IMR-90 (cell line): ENCODE measurements around the gene SDHB. TPM values are rescaled to one million over a fixed set of nuclear protein-coding genes. Genes with fewer than 3 reads are reported as not detected.
A peak's percentile ranks its signal among the peaks of the same experiment; 100 is the strongest.

Source experiments
- ATAC-seq: fragments of 200-7000 bp; cut with Tn5 transposase; 2 replicates; pipeline ENCODE4 v1.9.1; 2020; ENCODE audit warnings: low read depth, mild to moderate bottlenecking, moderate library complexity
- BruUV-seq: library from RNA; stranded (reverse); fragments of 400-500 nt; replicated peaks from 2 replicates; lab custom pipeline; 2021; lab: Mats Ljungman, UMichigan
- CTCF ChIA-PET: fragments of 300-600 bp; formaldehyde crosslinking; extraction: SDS; loops from one replicate; lab custom pipeline; 2021; ENCODE audit warnings: antibody characterized with exemption; lab: Yijun Ruan, JAX
- POLR2A ChIA-PET: fragments of 300-600 bp; sonication (Branson Sonifier 250); formaldehyde crosslinking; loops from one replicate; lab custom pipeline; 2022; ENCODE audit warnings: antibody characterized with exemption; ENCODE audit not compliant: unreplicated experiment; lab: Charles Lee
- DNase-seq: peaks from one replicate; pipeline ENCODE4 v3.0.0; 2013
- H2AFZ ChIP-seq: replicated peaks from 2 replicates; pipeline ENCODE3; 2013; ENCODE audit warnings: low read length, mild to moderate bottlenecking; ENCODE audit not compliant: poor library complexity
- H2AK5ac ChIP-seq: 2 replicates; pipeline ENCODE4 v1.6.1; 2013; ENCODE audit warnings: low read depth, low read length, inconsistent platforms
- H2AK9ac ChIP-seq: replicated peaks from 2 replicates; pipeline ENCODE3; 2013; ENCODE audit warnings: mild to moderate bottlenecking, low read depth, low read length, moderate library complexity; ENCODE audit not compliant: poor library complexity
- H2BK120ac ChIP-seq: 2 replicates; pipeline ENCODE4 v1.6.1; 2013; ENCODE audit warnings: low read depth, low read length, inconsistent platforms
- H2BK15ac ChIP-seq: 3 replicates; pipeline ENCODE4 v1.6.1; 2013; ENCODE audit warnings: low read depth, low read length, inconsistent platforms
- H2BK20ac ChIP-seq: 2 replicates; pipeline ENCODE4 v1.6.1; 2013; ENCODE audit warnings: low read depth, mild to moderate bottlenecking, inconsistent platforms, low read length, moderate library complexity
- H2BK5ac ChIP-seq: 2 replicates; pipeline ENCODE4 v1.6.1; 2013; ENCODE audit warnings: mild to moderate bottlenecking, low read depth, low read length, inconsistent platforms; ENCODE audit not compliant: poor library complexity, severe bottlenecking
- H3K14ac ChIP-seq: replicated peaks from 2 replicates; pipeline ENCODE4 v1.6.1; 2013; ENCODE audit warnings: low read depth, low read length, inconsistent platforms
- H3K18ac ChIP-seq: 2 replicates; pipeline ENCODE4 v1.6.1; 2013; ENCODE audit warnings: low read depth, low read length, control low read depth
- H3K23ac ChIP-seq: 2 replicates; pipeline ENCODE4 v1.6.1; 2013; ENCODE audit warnings: low read depth, low read length, inconsistent platforms
- H3K27ac ChIP-seq: 2 replicates; pipeline ENCODE4 v1.5.1; 2013; ENCODE audit warnings: mild to moderate bottlenecking, control low read depth, low read length; ENCODE audit not compliant: insufficient read depth
- H3K27me3 ChIP-seq: 2 replicates; pipeline ENCODE4 v1.6.1; 2013; ENCODE audit warnings: low read length; ENCODE audit not compliant: control insufficient read depth, insufficient read depth
- H3K36me3 ChIP-seq: 2 replicates; pipeline ENCODE4 v1.6.1; 2013; ENCODE audit warnings: low read length, mixed read lengths; ENCODE audit not compliant: control insufficient read depth, insufficient read depth
- H3K4ac ChIP-seq: 2 replicates; pipeline ENCODE4 v1.6.1; 2013; ENCODE audit warnings: low read depth, low read length, inconsistent platforms
- H3K4me1 ChIP-seq: 2 replicates; pipeline ENCODE4 v1.6.1; 2013; ENCODE audit warnings: low read length, mixed read lengths; ENCODE audit not compliant: control insufficient read depth, insufficient read depth
- H3K4me2 ChIP-seq: 2 replicates; pipeline ENCODE4 v1.6.1; 2013; ENCODE audit warnings: low read depth, mild to moderate bottlenecking, control low read depth, low read length, moderate library complexity
- H3K4me3 ChIP-seq: 2 replicates; pipeline ENCODE4 v1.5.1; 2013; ENCODE audit warnings: low read depth, mild to moderate bottlenecking, control low read depth, low read length, moderate library complexity; ENCODE audit not compliant: insufficient read depth
- H3K56ac ChIP-seq: 2 replicates; pipeline ENCODE4 v1.6.1; 2013; ENCODE audit warnings: low read length, inconsistent platforms; ENCODE audit not compliant: insufficient read depth; ENCODE audit errors: extremely low read depth
- H3K79me1 ChIP-seq, 2 experiments: 2 replicates each; pipeline ENCODE4 v1.6.1; 2013; ENCODE audit warnings: low read length in 2 of 2, inconsistent platforms in 1 of 2, low read depth in 1 of 2
- H3K9ac ChIP-seq: 2 replicates; pipeline ENCODE4 v1.6.1; 2013; ENCODE audit warnings: low read depth, low read length, control low read depth
- H3K9me1 ChIP-seq: 2 replicates; pipeline ENCODE4 v1.6.1; 2013; ENCODE audit warnings: low read length, inconsistent platforms; ENCODE audit not compliant: insufficient read depth
- H3K9me3 ChIP-seq: 2 replicates; pipeline ENCODE4 v1.6.1; 2013; ENCODE audit warnings: low read length; ENCODE audit not compliant: control insufficient read depth, insufficient read depth
- H4K20me1 ChIP-seq: 2 replicates; pipeline ENCODE4 v1.6.1; 2013; ENCODE audit warnings: low read length, inconsistent platforms; ENCODE audit not compliant: insufficient read depth
- H4K5ac ChIP-seq: 2 replicates; pipeline ENCODE4 v1.6.1; 2013; ENCODE audit warnings: mild to moderate bottlenecking, low read depth, low read length, control low read depth
- H4K8ac ChIP-seq, 2 experiments: 2 replicates each; pipeline ENCODE4 v1.6.1; 2013; ENCODE audit warnings: low read depth in 2 of 2, low read length in 2 of 2, control low read depth in 1 of 2, inconsistent platforms in 1 of 2
- H4K91ac ChIP-seq: 2 replicates; pipeline ENCODE4 v1.6.1; 2013; ENCODE audit warnings: low read depth, low read length, inconsistent platforms; ENCODE audit not compliant: insufficient read depth
- BHLHE40 ChIP-seq: fragments of 150-350 bp; IDR thresholded peaks from 2 replicates; pipeline ENCODE4 v1.6.1; 2016; ENCODE audit warnings: mild to moderate bottlenecking, low read depth, low read length
- CEBPB ChIP-seq: IDR thresholded peaks from 2 replicates; pipeline ENCODE4 v1.6.1; 2012; ENCODE audit warnings: low read depth, low read length, improper control_type of control experiment
- CHD1 ChIP-seq: IDR thresholded peaks from 2 replicates; pipeline ENCODE4 v1.6.1; 2012; ENCODE audit warnings: low read depth, low read length, improper control_type of control experiment
- MXI1 ChIP-seq: IDR thresholded peaks from 2 replicates; pipeline ENCODE4 v1.6.1; 2012; ENCODE audit warnings: low read depth, mild to moderate bottlenecking, low read length, moderate library complexity, borderline replicate concordance
- RAD21 ChIP-seq: IDR thresholded peaks from 2 replicates; pipeline ENCODE4 v1.6.1; 2012; ENCODE audit warnings: low read length, improper control_type of control experiment
- RCOR1 ChIP-seq: IDR thresholded peaks from 2 replicates; pipeline ENCODE4 v1.6.1; 2012; ENCODE audit warnings: mild to moderate bottlenecking, low read length, improper control_type of control experiment; ENCODE audit not compliant: insufficient replicate concordance
- SMC3 ChIP-seq: fragments of 150-350 bp; IDR thresholded peaks from 2 replicates; pipeline ENCODE4 v1.6.1; 2016; ENCODE audit warnings: low read depth, mild to moderate bottlenecking, antibody characterized with exemption, low read length, moderate library complexity
- WGBS, 2 experiments: methylation state at CpG; one replicate each; pipeline versions ENCODE4 v1.1.5 to v1.1.7; 2013; ENCODE audit warnings: missing lambda C conversion rate in 2 of 2; ENCODE audit not compliant: insufficient read length in 1 of 2; ENCODE audit errors: extremely low coverage in 2 of 2; 5-methylcytosine and 5-hydroxymethylcytosine counted together
- dilution Hi-C: fragments of 300-500 bp; cut with HindIII; formaldehyde crosslinking; loops from one replicate; pipeline ENCODE4 v1.14.3; 2018; ENCODE audit warnings: low sequenced_read_pairs; ENCODE audit not compliant: unreplicated experiment
- in situ Hi-C: fragments of 300-500 bp; cut with MboI; formaldehyde crosslinking; loops from 3 replicates; pipeline ENCODE4 v1.14.3; 2019; ENCODE audit warnings: low sequenced_read_pairs, inconsistent platforms, mixed read lengths
- intact Hi-C: fragments of 100-400 bp; cut with micrococcal nuclease; formaldehyde crosslinking; loops from 2 replicates; pipeline ENCODE4 v1.10.0; 2022
- polyA plus RNA-seq, 3 experiments: library from polyadenylated mRNA; depleted of rRNA; stranded (reverse); fragments of >200 nt; gene quantifications; 2 replicates each; pipeline ENCODE4 v1.2.3, GENCODE V29; 2012; ENCODE audit warnings: low replicate concordance in 1 of 3
- total RNA-seq: library from RNA; depleted of rRNA; stranded (reverse); fragments of >200 nt; gene quantifications from 2 replicates; pipeline ENCODE4 v1.2.3, GENCODE V29; 2012
- TF ChIP-seq, protein P1 (sequence below): fragments of 150-350 bp; IDR thresholded peaks from 2 replicates; pipeline ENCODE4 v1.6.1; 2016; ENCODE audit warnings: low read depth, mild to moderate bottlenecking, low read length, moderate library complexity, borderline replicate concordance

SDHB gene
- total and polyA plus RNA-seq, 2 of the 4 experiments (the other 2 are of a cell fraction): 122 to 206 TPM

- H3K4me2 ChIP-seq: no peak overlapping the region
- DNase-seq: no peak
- dilution Hi-C loops (no loop called here), intact Hi-C loops (no loop called here), in situ Hi-C loops (no loop called here)
- no peak overlapping the region for H4K91ac ChIP-seq
- no peaks in the 10 kb centered on the region for H3K36me3 ChIP-seq
- ATAC-seq: no peak
- peaks cover 7% of the 10 kb centered on the region; the same call in 1 of the 2 replicates for H3K4me1 ChIP-seq
- H2AK9ac ChIP-seq: no peak overlapping the region
- H3K4me3 ChIP-seq: no peak overlapping the region
- H2AK5ac ChIP-seq: no peak overlapping the region
- H3K9me3 ChIP-seq: no peaks in the 10 kb centered on the region
- H3K27me3 ChIP-seq: no peaks in the 10 kb centered on the region
- H2BK5ac ChIP-seq: no peak overlapping the region
- no peaks in the 10 kb centered on the region for H3K9me1 ChIP-seq
- H4K8ac ChIP-seq: no peak overlapping the region
- no peak overlapping the region for H3K23ac ChIP-seq
- H3K79me1 ChIP-seq: no peaks in the 10 kb centered on the region; a peak in 1 of 4 replicates
- no peak overlapping the region for H2BK15ac ChIP-seq
- H2BK20ac ChIP-seq: no peak overlapping the region
- no peak overlapping the region for H3K56ac ChIP-seq
- peaks cover 3% of the 10 kb centered on the region; the same call in 1 of the 2 replicates for H4K20me1 ChIP-seq
- no peak for TF ChIP-seq MXI1
- TF ChIP-seq, protein P1, sequence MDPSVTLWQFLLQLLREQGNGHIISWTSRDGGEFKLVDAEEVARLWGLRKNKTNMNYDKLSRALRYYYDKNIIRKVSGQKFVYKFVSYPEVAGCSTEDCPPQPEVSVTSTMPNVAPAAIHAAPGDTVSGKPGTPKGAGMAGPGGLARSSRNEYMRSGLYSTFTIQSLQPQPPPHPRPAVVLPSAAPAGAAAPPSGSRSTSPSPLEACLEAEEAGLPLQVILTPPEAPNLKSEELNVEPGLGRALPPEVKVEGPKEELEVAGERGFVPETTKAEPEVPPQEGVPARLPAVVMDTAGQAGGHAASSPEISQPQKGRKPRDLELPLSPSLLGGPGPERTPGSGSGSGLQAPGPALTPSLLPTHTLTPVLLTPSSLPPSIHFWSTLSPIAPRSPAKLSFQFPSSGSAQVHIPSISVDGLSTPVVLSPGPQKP: no peak
- no peak for TF ChIP-seq RCOR1
- TF ChIP-seq RAD21: no peak
- no peak for TF ChIP-seq BHLHE40
- no peak for TF ChIP-seq SMC3
- TF ChIP-seq CEBPB: no peak
- TF ChIP-seq CHD1: no peak
- H3K27ac ChIP-seq: no peak overlapping the region
- no peak overlapping the region for H3K4ac ChIP-seq
- H3K9ac ChIP-seq: no peak overlapping the region
- BruUV-seq: no TSS peak
- no peak overlapping the region for H2BK120ac ChIP-seq
- no peak overlapping the region for H3K14ac ChIP-seq
- WGBS, 2 experiments: 70% methylated on average over 2 of the region's 4 CpGs; no CpG with 5 or more reads in 1 of the 2 experiments
- H4K5ac ChIP-seq: no peak overlapping the region
- CTCF ChIA-PET: interaction anchor here (0.7 to 0.9 kb wide), 2 partner anchors 14 to 30 kb away, joined by 3 read pairs; no protein-coding TSS in a partner anchor
- H3K18ac ChIP-seq: no peak overlapping the region
- H2AFZ ChIP-seq: peak overlapping the region; percentile 26
- POLR2A ChIA-PET: no interaction called here
Observed at GRCh38 chr1:16978139-16978538, 75.7 kb downstream of the SDHB start.
